Fibroblast of skin of left quadriceps (primary cell): ENCODE results near the gene TDRD15.
"Not testable (repeated sequence)": the region's sequence is repeated elsewhere in the genome, so short reads cannot be mapped to it uniquely, and the experiment has no call there.

ENCODE experiments used
- DNase-seq, 2 experiments: peaks; one replicate each; pipeline ENCODE4 v3.0.0-alpha.2; 2013; ENCODE audit warnings: low read depth in 2 of 2

TDRD15 gene

DNA sequence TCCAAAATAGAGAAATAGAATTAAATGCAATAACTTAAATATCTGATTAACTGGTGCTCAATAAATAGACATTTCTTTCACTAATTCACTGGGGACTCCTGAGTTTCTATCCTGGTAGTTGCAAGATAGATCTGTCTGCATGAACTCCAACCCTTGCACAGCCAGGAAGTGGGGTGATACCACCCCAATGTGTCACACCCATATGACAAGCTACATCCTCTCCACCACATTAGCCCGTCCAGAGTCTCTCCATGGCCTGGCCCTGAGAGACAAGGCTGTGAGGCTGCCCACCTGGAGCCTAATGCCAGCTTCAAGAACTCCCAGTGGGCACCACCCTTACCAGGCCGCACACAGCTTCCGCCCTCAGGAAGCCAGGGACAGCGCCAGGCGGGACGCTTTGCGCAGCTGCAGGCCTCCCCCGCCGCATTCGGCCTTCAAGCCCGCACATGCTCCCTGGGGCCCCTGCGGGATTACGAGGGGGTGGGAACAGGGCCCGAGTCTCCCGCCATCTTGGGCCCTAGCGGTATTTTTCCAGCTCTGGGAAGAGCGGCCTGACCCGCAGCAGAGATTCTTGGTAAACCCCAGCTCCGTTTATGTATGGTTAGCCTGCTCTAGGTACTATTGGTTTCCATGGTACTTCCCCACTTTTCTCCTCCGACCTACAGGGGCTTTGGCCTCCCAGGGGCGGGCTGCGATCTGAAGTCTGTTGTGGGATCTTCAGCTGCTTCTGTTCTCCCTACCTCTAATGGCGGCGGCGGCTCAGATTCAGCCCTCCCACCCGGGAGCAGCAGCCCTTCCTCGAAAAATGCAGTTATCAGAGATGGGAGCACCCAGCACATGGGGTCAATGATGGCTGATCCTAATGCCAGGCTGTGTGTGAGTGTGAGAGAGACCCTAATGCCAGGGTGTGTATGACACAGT is at the start of gene TDRD15:
Gene TDRD15 (plus strand): TSS at position 496 of the 921 bp plus-strand sequence. CDS start 13,500 bp downstream, outside the sequence.
- DNase-seq: no peak

GRCh38 chr2:21078296-21078695 is 45.5 kb upstream of the TDRD15 start:
- no peak for DNase-seq

DNA sequence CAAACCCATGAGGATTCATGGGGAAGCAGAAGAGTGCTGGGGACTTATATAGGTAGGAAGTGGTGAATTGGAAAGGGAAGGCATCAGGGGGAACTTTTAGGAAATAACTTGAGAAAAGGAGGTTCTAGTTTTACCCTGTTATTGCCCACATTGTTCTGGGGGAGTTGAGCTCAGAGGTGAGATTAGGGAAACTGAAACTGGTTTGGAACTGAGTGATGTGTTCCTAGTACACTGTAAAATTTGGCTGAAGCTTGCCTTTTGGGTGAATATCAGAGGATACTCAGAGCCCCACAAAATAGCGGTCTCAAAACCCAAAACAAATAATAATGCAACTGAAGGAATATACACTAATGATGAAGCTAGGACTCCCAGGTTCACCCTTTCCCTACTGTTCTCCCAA is 40.3 kb upstream of the TDRD15 start:
- no peak for DNase-seq

GRCh38 chr2:21084401-21084800 is 39.4 kb upstream of the TDRD15 start:
- no peak for DNase-seq

DNA sequence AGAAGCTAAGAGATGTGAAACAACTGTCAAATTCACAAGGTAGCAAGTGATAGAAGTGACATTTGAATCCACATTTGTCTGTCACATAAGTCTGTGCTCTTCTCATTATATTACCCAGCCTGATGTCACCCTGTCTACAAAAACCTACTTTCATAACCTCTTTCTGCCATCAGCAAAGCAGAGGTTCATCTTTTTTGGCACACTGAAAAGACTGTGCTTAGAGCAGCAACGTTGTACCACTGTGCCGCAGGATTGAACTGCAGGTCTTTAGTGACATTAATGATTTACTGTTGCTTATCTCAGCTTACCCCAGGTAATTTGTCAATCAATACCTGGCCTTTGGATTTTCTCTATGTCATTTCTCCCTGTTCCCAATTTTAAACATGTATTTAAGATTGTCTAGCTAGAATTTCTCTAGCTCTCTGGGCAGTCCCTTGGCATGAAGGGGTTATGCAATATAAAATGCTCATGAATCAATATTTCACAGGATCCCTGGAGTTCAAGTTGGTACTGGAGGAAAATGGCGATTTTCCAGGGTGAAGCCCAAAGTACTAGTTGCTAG is 31.4 kb upstream of the TDRD15 start:
- no peak for DNase-seq

DNA sequence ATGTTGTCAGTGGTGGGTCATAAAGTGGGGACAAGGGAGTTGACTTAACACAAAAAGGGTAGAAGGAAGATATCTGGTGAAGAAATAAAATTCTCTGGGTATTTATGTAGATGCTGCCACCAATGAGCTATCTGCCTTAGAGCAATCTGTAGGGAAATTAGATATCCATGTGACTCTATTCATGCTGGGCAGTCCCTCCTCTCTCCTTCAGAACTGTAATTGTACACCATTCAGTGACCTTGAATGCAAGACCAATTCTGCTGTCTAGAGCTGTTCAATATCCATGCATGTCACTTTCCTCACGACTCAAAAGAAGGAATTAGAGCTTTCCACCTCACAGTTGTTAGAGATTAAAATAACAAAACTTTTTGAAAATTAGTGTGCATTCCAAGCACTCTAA is 28.6 kb upstream of the TDRD15 start:
- no peak for DNase-seq

DNA sequence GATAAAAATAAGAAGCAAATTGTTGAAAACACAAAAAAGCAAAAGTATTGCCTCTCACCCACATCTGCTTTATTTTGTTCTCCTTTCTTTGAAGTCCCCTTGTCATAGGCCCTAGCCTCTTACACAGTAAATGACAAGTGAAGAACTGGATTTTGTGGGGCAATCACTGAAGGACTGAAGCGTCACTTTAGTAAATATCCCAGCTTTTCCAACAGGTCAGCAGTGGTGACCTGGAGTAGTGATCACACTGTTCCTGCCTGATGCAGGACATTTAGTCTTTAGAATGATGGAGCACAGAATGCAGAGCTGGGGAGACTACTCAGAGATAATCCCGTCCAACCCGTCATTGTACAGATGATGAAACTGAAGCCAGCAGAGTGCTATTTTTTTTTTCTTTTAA is 28.1 kb upstream of the TDRD15 start:
- no peak for DNase-seq

DNA sequence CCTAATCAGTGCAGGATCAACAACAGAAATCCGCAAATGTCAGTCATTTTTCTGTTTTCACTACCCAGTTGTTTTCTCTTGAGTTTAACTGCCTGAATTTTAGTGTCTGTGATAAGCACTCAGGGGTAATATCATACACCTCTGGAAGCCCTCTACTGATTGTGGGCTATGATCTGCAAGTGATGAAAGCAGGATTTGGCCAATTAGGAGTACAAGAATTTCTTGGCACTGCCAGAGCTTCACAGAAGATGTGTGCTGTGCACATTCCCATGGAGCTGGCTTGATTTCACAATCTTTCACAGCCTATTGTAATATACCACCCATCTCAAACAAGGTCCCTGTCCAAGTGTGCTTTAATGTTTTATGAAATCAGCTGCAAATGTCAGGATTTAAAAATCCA is 27.3 kb upstream of the TDRD15 start:
- DNase-seq: no peak

DNA sequence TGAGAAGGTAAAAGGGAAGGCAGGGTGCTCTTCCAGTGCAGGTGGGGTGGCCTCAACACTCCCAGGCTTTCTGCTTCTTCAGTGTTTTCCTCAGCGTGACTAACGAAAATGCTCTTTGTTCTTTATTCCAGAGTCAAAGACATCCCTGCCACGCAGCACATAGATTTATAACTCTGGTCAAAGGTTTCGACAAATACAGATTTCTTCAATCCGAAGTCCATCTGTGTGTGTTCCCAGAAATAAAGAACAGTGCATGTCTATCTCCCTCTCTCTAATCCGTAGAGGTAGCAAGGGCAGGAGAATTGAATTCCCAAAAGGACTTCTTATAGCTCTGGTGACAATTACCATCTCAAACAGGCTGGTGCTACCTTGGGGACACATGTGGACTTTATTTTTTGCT is 26.4 kb upstream of the TDRD15 start:
- no peak for DNase-seq

- no peak for DNase-seq
Observed at GRCh38 chr2:21098294-21098693, 25.5 kb upstream of the TDRD15 start.

DNA sequence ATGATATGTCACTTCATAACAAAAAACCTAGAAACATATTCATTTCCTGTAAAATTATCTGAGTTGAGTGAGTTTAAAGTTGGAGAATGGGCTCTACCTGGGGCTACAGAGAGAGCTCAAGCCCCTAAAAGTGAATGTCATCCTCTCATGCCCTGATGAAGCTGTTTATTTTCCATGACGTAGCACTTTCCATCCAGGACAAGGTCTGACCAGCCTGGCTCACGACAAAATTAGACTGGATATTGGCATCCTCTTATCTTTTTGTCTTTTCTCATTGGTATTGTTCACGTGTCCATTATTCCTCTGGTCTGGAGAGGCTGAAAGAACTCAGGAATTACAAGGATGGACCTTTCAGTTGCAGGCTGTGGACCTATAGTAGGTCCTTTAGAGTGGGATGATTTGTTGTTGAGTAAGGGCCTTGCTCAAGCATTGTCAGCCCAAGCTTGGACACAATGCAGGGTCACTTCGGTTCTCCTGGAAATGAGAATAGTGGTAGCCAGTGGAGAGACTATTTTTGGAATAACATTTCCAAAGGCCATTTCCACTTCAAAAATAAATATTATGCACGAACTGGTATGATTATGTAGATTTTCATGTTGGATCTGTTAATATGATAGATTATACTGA is 24.4 kb upstream of the TDRD15 start:
- DNase-seq: no peak

- not testable (repeated sequence) for DNase-seq
Observed at GRCh38 chr2:21101514-21102155, 22.1 kb upstream of the TDRD15 start.

DNA sequence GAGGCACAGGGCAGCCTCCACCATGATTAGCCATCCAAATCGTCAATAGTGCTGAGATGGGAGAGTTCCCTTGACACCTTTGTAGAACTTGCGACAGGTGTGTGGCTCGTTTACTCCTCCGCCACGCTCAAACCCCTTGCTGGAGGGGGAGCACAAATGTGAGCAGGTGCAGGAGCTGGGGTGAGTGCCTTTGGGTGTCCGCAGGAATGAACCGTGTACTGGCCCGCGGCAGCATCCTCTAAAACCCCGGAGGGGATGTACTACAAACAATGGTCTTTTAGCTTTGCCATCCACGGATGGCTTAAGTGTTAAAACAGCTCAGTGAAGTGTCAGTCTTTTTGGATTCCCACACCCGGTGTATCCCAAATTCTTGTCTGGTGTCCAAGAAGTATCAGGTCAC is 21.4 kb upstream of the TDRD15 start:
- no peak for DNase-seq

GRCh38 chr2:21103274-21103891 is 20.4 kb upstream of the TDRD15 start:
- DNase-seq: no peak

DNA sequence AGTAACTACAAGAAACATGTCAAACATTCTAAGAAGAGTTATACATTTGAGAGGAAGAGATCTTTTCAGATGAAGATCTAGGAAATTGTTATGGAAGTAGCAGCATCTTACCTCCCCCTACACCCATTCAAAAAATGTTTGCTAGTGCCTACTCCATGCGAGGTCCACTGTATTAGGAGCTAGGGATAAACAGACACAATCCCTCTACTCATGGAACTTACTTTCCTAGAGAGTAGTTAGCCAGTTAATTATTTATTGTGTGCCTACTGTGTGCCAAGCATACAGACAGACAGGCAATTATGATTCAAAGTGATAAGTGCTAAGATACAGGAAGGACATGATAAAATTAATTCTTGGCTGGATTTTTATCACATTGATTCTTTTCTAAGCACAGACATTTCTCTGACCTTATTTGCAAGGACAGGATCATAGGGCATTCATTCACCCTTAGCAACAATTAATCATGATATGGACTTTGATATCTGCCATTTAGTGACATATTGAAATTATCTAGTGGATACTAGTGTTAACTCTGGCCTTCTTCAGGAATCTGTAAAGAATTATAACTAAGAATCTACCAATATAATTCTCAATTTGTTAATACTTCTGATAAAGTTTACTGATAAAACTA is 19.6 kb upstream of the TDRD15 start:
- no peak for DNase-seq

DNA sequence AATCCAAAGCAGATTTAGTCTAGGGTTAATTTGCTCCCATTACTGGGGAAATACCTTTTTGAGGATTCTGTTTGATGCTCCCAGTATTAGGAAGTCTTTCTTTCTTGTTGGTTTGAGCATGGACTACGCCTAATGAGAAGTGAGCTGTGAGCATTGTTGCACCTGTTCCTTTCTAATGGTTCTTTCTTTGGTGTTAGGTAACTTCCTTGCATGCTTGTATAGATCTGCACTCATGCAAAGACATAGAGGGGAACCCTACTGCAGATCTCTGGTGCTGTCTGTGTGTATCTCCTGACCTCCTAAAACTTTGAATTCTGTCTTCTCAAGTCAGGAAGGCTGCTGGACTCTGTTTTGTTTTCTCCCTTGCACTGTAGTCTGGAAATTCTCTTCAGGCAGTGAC is 12.8 kb upstream of the TDRD15 start:
- DNase-seq: no peak

DNA sequence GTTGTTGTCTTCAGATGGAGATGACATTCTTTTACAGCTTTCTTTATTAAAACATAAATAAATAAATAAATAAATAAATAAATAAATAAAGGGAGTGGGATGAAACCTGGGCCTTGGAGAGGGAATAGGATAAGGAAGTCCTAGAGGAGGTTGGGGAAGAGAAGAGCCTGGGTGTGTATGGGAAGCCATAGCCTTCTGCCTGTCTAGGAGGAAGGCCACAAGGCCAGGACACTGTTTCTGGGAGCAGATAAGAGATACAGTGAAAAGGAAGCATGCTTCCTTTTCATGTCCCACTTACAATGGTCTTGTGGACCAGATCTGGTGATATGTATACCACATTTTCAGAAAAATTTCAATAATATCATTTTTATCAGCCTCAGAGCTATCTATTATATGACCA is 6.1 kb upstream of the TDRD15 start:
- DNase-seq: no peak

- DNase-seq: peak; percentile 0 to 3
Observed at GRCh38 chr2:21118302-21118920, 5.4 kb upstream of the TDRD15 start.

GRCh38 chr2:21131861-21132260 is 8.1 kb downstream of the TDRD15 start:
- no peak for DNase-seq

DNA sequence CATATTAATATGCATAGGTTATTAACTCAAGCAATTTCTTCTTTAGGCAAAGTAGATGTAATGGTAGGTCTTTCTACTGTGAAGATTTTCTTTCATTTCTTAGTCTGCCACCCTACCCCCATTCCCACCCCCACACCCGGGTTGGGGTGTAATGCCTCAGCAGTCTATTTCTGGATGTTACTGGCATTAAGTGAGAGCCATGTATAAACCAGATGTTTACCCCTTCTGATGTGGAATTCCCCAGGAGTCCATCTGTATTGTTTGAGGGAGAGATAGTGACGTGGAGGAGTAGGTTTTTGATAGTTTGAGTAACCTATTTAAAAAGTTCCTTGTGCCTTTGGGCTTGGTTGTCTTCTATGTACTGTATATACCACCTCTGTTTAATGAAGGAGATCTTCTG is 11.8 kb downstream of the TDRD15 start:
- DNase-seq: no peak

DNA sequence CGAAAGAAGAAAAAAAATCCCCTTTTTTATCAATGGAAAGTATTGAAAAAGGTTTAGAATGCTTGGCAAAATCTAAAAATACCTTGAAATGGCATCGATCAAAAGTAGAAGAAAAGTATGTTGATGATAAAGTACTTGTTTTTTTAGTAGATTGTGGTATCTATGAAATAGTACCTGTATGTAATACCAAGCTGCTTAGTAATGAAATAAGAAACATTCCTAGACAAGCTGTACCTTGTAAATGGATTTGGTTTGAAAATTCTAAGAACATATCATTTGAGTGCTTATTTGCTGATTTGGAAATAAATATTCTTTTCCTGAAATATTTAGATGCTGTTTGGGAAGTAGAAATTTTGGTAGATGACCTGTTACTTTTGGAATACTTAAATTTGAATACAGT is 18.4 kb downstream of the TDRD15 start:
- DNase-seq: no peak
